ENCODE measurements around the gene GMDS.

Gene GMDS

DNA sequence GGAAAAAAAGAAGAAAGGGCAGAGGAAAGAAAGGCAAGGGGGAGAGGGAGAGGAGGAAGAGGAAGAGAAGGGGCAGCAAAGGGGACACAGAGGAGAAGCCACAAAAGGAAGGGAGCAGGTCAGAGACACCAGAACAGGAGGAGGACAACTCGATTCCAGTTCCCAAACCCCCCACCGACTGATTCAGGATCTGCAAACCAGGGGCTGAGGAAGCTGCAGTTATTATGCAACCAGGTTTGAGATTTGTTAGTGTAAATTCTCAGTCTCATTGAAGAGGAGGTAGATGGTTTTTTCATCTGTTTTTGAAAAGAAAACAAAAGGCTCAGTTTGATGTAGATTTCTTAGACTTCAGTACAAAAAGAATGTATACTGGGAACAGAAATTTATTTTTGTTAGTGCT is 432.9 kb downstream of the GMDS start:
- DNase-seq (ENCODE audit: low read depth) = no peak
- TF ChIP-seq, protein P1, sequence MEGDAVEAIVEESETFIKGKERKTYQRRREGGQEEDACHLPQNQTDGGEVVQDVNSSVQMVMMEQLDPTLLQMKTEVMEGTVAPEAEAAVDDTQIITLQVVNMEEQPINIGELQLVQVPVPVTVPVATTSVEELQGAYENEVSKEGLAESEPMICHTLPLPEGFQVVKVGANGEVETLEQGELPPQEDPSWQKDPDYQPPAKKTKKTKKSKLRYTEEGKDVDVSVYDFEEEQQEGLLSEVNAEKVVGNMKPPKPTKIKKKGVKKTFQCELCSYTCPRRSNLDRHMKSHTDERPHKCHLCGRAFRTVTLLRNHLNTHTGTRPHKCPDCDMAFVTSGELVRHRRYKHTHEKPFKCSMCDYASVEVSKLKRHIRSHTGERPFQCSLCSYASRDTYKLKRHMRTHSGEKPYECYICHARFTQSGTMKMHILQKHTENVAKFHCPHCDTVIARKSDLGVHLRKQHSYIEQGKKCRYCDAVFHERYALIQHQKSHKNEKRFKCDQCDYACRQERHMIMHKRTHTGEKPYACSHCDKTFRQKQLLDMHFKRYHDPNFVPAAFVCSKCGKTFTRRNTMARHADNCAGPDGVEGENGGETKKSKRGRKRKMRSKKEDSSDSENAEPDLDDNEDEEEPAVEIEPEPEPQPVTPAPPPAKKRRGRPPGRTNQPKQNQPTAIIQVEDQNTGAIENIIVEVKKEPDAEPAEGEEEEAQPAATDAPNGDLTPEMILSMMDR (IDR thresholded peaks at IDR 0.05; ENCODE audit: control insufficient read depth, insufficient read depth, low read depth, low read length, missing control alignments) = no peak
- no peak overlapping the region for H3K4me3 ChIP-seq (ENCODE audit: control insufficient read depth, low read depth, low read length)

DNA sequence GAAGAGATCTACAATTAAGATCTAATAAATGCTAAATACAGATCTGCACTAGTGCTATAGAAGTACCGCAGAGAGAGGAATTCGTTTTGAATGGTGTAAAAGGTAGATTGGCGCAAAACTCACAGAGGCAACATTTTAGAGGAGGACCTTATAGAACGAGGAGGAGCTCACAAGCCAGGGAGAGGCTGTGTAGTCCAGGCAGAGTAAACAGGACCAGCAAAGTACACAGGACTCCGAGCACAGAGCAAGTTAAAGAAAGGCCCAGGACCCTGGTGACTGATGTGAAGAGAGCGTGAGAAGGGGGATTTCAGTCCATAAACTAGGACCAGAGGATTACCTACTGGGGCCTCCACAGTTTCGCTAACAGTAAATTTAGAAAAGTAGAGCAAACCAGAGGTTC is 433.4 kb downstream of the GMDS start:
- no peak for DNase-seq (ENCODE audit: low read depth)
- TF ChIP-seq, protein P1 (IDR thresholded peaks at IDR 0.05; ENCODE audit: control insufficient read depth, insufficient read depth, low read depth, low read length, missing control alignments) = no peak
- no peak overlapping the region for H3K4me3 ChIP-seq (ENCODE audit: control insufficient read depth, low read depth, low read length)

DNA sequence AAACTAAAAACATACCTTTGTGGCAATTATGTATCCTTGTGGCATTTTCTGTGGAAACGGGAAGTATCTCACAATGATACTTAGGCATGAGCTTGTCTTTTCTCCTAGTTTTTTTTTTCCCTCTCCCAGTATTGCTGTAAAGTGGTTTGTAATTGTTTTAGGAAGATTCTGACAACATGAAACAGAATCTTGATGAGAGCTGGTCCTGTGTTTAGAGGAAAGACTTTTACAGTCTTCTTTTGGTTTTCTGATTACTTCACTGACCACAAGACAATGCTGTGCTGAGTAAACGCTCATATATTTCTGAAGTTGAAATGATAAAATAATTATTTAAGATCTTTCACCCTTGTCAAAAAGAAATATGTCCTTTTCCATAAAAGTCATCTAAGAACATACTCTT is 434.5 kb downstream of the GMDS start:
- H3K4me3 ChIP-seq (ENCODE audit: control insufficient read depth, low read depth, low read length) = no peak overlapping the region
- TF ChIP-seq, protein P1 (IDR thresholded peaks at IDR 0.05; ENCODE audit: control insufficient read depth, insufficient read depth, low read depth, low read length, missing control alignments) = no peak
- no peak for DNase-seq (ENCODE audit: low read depth)

DNA sequence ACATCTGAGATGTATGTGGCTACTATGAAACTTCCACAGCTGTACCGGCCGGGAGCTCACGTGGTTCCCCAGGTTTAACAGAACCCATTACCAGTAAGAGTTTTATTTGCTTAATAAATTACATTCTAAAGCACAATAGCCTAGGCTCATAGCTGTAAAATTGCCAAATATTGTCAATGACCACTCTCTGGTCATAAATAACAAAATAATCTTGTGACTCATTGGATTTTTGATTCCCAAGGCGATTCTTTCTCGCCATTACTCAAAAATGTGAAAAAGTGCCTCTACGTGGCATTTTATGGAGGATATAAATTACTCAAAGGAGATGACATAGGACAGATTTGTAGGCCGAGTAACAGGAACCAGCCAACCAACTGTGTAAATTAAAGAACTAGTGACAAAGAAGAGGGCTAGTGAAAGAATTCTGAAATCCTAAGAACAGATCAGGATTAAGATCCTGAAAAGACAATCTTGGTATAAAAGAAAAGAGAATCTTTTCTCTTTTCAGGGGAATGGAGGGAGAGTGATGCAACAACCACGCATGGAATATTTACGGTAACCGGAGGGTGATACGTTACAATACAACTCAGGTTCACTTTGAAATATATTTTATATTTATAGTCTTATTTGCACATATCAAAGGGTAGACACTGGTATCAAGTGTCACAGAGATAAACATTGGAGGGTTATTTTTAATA is 436.0 kb downstream of the GMDS start:
- no peak overlapping the region for H3K4me3 ChIP-seq (ENCODE audit: control insufficient read depth, low read depth, low read length)
- no peak for DNase-seq (ENCODE audit: low read depth)
- TF ChIP-seq, protein P1 (IDR thresholded peaks at IDR 0.05; ENCODE audit: control insufficient read depth, insufficient read depth, low read depth, low read length, missing control alignments) = no peak

DNA sequence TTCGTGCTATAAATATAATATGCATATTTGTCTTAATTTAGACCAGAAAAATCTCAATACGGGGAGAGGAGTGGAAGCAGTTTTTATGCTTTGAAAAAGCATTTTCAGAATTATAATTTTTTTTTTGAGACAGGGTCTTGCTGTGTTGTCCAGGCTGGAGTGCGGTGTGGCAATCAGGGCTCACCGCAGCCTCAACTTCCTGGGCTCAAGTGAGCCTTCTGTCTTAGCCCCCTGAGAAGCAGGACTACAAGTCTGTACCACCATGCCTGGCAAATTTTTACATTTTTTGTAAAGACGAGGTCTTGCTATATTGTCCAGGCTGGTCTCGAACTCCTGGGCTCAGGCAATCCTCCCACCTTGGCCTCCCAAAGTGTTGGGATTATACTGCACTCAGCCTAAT is 438.5 kb downstream of the GMDS start:
- no peak overlapping the region for H3K4me3 ChIP-seq (ENCODE audit: control insufficient read depth, low read depth, low read length)
- no peak for DNase-seq (ENCODE audit: low read depth)
- TF ChIP-seq, protein P1 (IDR thresholded peaks at IDR 0.05; ENCODE audit: control insufficient read depth, insufficient read depth, low read depth, low read length, missing control alignments) = no peak

DNA sequence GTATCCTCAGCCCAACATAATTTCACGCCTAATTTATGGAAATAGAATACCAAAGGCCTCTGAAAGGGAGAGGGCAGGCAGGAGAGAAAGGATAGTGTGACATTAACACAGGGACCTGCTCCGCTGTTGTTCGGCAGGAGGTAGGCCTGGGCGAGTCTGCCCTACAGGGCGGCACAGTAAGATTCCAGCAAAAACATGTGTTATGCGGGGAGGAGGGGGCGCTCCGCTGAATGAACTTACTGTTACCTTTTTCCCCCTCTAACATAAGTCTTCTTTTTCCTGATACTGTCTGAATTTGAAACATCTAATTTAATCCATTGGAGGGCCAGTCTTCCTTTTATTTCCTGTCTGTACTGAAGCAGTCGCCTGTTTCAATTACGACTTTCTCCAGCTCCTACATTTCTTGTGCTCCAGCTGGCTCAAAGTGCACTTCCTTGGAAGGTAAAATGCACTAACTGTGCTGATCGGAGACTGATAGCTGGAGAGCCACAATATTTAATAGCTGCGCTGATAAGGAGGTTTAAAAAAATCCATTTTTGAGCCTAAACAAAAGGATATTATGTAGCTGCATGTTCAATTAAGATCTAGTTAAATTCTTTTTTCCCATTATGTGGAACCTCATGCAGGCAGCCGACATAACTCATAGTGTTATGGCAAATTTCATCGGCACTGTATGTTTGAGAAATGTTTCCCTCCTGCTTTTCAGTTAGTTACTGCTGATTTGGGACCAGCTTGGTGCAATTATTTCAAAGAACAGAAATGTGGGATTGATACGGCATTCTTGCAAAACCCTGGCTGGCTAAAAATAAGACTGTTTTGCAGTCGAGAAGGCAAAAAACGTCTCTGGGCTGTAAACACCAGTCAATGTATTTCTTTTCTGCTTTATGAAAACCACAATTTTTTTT is 442.7 kb downstream of the GMDS start:
- TF ChIP-seq, protein P1 (IDR thresholded peaks at IDR 0.05; ENCODE audit: control insufficient read depth, insufficient read depth, low read depth, low read length, missing control alignments) = no peak
- DNase-seq (ENCODE audit: low read depth) = no peak
- no peak overlapping the region for H3K4me3 ChIP-seq (ENCODE audit: control insufficient read depth, low read depth, low read length)

All from AG09309 (cell line).